Gastroesophageal sphincter (tissue), 3 donors: ENCODE results near the gene CCNY.

Source experiments
- EP300 ChIP-seq: sonication (generic); formaldehyde crosslinking; IDR thresholded peaks from one replicate; pipeline ENCODE4 v1.6.1; 2017; ENCODE audit warnings: antibody characterized with exemption, mild to moderate bottlenecking
- POLR2A ChIP-seq, 2 donors: fragments of 450-650 bp; IDR thresholded peaks; one replicate each; pipeline ENCODE4 v1.6.1; 2017; ENCODE audit warnings: antibody characterized with exemption in 2 of 2, mild to moderate bottlenecking in 2 of 2, moderate library complexity in 1 of 2
- POLR2AphosphoS5 ChIP-seq: sonication (generic); formaldehyde crosslinking; IDR thresholded peaks from one replicate; pipeline ENCODE4 v1.6.1; 2017; ENCODE audit warnings: antibody characterized with exemption
- TF ChIP-seq, protein P1 (sequence below), 4 experiments: fragments of 200-600 bp in 2 of 4; fragments of 450-650 bp in 2 of 4; sonication (generic) in 1 of 4; IDR thresholded peaks; one replicate each; pipeline ENCODE4 v1.5.1; 2017 to 2019; ENCODE audit warnings: antibody characterized with exemption in 4 of 4, mild to moderate bottlenecking in 2 of 4, moderate library complexity in 2 of 4

DNA sequence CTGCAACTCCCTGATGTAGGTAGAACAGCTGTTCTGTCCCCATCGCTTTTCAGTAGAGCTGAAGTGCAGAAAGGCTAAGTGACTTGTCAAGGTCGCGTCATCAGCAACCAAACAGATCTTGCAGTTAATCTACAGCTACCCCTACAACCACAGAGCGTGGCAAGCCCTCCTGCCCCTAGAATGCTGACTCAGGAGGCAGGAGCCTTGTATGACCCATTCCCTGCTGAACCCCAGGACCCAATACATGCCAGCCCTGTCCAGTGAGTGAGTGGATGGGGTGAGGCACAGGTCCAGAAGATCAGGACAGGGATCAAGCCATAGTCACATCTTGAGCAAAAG lies 242.3 kb downstream of the CCNY start:
- TF ChIP-seq, protein P1, sequence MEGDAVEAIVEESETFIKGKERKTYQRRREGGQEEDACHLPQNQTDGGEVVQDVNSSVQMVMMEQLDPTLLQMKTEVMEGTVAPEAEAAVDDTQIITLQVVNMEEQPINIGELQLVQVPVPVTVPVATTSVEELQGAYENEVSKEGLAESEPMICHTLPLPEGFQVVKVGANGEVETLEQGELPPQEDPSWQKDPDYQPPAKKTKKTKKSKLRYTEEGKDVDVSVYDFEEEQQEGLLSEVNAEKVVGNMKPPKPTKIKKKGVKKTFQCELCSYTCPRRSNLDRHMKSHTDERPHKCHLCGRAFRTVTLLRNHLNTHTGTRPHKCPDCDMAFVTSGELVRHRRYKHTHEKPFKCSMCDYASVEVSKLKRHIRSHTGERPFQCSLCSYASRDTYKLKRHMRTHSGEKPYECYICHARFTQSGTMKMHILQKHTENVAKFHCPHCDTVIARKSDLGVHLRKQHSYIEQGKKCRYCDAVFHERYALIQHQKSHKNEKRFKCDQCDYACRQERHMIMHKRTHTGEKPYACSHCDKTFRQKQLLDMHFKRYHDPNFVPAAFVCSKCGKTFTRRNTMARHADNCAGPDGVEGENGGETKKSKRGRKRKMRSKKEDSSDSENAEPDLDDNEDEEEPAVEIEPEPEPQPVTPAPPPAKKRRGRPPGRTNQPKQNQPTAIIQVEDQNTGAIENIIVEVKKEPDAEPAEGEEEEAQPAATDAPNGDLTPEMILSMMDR (IDR thresholded peaks at IDR 0.05): no peak
- TF ChIP-seq POLR2AphosphoS5 (no peak), POLR2A (IDR thresholded peaks at IDR 0.05) (no peak), EP300 (no peak)
